Tibial nerve (tissue), 4 donors: Measurements from ENCODE around the gene ADCY4. TPM values are rescaled to one million over a fixed set of nuclear protein-coding genes. Genes with fewer than 3 reads are reported as not detected.

Source experiments
- DNase-seq, 2 donors: peaks; one replicate each; pipeline ENCODE4 v3.0.0-alpha.2; 2019; ENCODE audit warnings: low spot score in 2 of 2
- H3K27ac ChIP-seq, 4 donors: fragments of 200-600 bp; sonication (generic) in 3 of 4; one replicate each; pipeline ENCODE4 v1.5.1; 2017 to 2019; ENCODE audit warnings: mild to moderate bottlenecking in 1 of 4
- H3K27me3 ChIP-seq, 2 donors: fragments of 200-600 bp; sonication (generic) in 1 of 2; one replicate each; pipeline versions ENCODE4 v1.5.1 to v1.6.0; 2017 to 2019
- H3K36me3 ChIP-seq, 3 donors: fragments of 200-600 bp; sonication (generic); one replicate each; pipeline ENCODE4 v1.5.1; 2018 to 2019
- H3K4me1 ChIP-seq, 4 donors: fragments of 200-600 bp; sonication (generic) in 3 of 4; one replicate each; pipeline ENCODE4 v1.5.1; 2017 to 2019
- H3K4me3 ChIP-seq, 4 donors: fragments of 200-600 bp; sonication (generic) in 3 of 4; one replicate each; pipeline ENCODE4 v1.5.1; 2017 to 2019; ENCODE audit warnings: mild to moderate bottlenecking in 1 of 4, moderate library complexity in 1 of 4
- H3K9me3 ChIP-seq, 4 donors: fragments of 200-600 bp; sonication (generic) in 3 of 4; one replicate each; pipeline ENCODE4 v1.5.1; 2017 to 2019
- CTCF ChIP-seq, 5 experiments: fragments of 200-600 bp in 3 of 5; fragments of 450-650 bp in 2 of 5; sonication (generic) in 3 of 5; IDR thresholded peaks; one replicate each; pipeline ENCODE4 v1.5.1; 2016 to 2019; ENCODE audit warnings: antibody characterized with exemption in 5 of 5, mild to moderate bottlenecking in 3 of 5, moderate library complexity in 2 of 5
- EP300 ChIP-seq, 2 donors: sonication (generic); formaldehyde crosslinking; IDR thresholded peaks; one replicate each; pipeline ENCODE4 v1.6.1; 2017; ENCODE audit warnings: antibody characterized with exemption in 2 of 2, mild to moderate bottlenecking in 1 of 2
- POLR2A ChIP-seq, 2 donors: fragments of 450-650 bp; IDR thresholded peaks; one replicate each; pipeline ENCODE4 v1.6.1; 2017; ENCODE audit warnings: antibody characterized with exemption in 2 of 2, mild to moderate bottlenecking in 2 of 2, moderate library complexity in 2 of 2
- WGBS, 2 donors: methylation state at CpG; one replicate each; pipeline ENCODE4 v1.1.5; 2018; 5-methylcytosine and 5-hydroxymethylcytosine counted together
- total RNA-seq, 4 donors: library from RNA; depleted of rRNA; stranded (reverse); fragments of >200 nt; gene quantifications; one replicate each; pipeline ENCODE4 v1.1.0, GENCODE V29; 2016

The ADCY4 gene
- total RNA-seq, 4 donors from 2014 or later = 32.0 to 68.1 (median 53.2) TPM

- no peak for DNase-seq
- Histone ChIP-seq H3K27me3 (peaks cover 0 to 14% of the 10 kb centered on the region in 2 donors), H3K36me3 (no peaks in the 10 kb centered on the region), H3K9me3 (no peaks in the 10 kb centered on the region), H3K4me3 (no peak overlapping the region), H3K27ac (no peak overlapping the region), H3K4me1 (no peaks in the 10 kb centered on the region)
- WGBS, 2 donors = 11 to 27% methylated on average over 4 of the region's 4 CpGs
- no peak for TF ChIP-seq POLR2A (IDR thresholded peaks at IDR 0.05)
- TF ChIP-seq CTCF (IDR thresholded peaks at IDR 0.05) = no peak
- TF ChIP-seq EP300 (IDR thresholded peaks at IDR 0.05) = no peak
Observed at GRCh38 chr14:24351517-24351916, 16.6 kb upstream of the ADCY4 start.

GRCh38 chr14:24349742-24350141, 14.9 kb upstream of the ADCY4 start:
- Histone ChIP-seq H3K27me3 (peaks cover 0 to 20% of the 10 kb centered on the region in 2 donors), H3K27ac (no peak overlapping the region), H3K4me3 (no peak overlapping the region), H3K9me3 (no peaks in the 10 kb centered on the region), H3K4me1 (no peaks in the 10 kb centered on the region), H3K36me3 (no peaks in the 10 kb centered on the region)
- TF ChIP-seq POLR2A (IDR thresholded peaks at IDR 0.05) = no peak
- TF ChIP-seq EP300 (IDR thresholded peaks at IDR 0.05) = no peak
- TF ChIP-seq CTCF (IDR thresholded peaks at IDR 0.05) = no peak
- DNase-seq = no peak
- WGBS, 2 donors = 65 to 66% methylated on average over 5 of the region's 5 CpGs

GRCh38 chr14:24348186-24348585, 13.3 kb upstream of the ADCY4 start:
- TF ChIP-seq CTCF (IDR thresholded peaks at IDR 0.05) = no peak

GRCh38 chr14:24347134-24347533, 12.3 kb upstream of the ADCY4 start:
- TF ChIP-seq EP300 (IDR thresholded peaks at IDR 0.05) (no peak), CTCF (IDR thresholded peaks at IDR 0.05) (no peak), POLR2A (IDR thresholded peaks at IDR 0.05) (no peak)
- WGBS, 2 donors = 36 to 44% methylated on average over 1 of the region's 1 CpG
- no peak for DNase-seq

More at GRCh38 chr14:24348186-24348585, 13.3 kb upstream of the ADCY4 start:
- 82 to 95% methylated on average over 2 of the region's 2 CpGs for WGBS, 2 donors
- DNase-seq = no peak
- H3K4me3 ChIP-seq = no peak overlapping the region
- no peaks in the 10 kb centered on the region for H3K9me3 ChIP-seq
- no peaks in the 10 kb centered on the region for H3K4me1 ChIP-seq
- no peak overlapping the region for H3K27ac ChIP-seq
- no peaks in the 10 kb centered on the region for H3K36me3 ChIP-seq
- H3K27me3 ChIP-seq = peaks cover 0 to 29% of the 10 kb centered on the region in 2 donors

GRCh38 chr14:24343795-24344660, 9.2 kb upstream of the ADCY4 start:
- Histone ChIP-seq H3K27ac (no peak overlapping the region), H3K4me3 (no peak overlapping the region), H3K9me3 (no peaks in the 10 kb centered on the region), H3K27me3 (peaks cover 0 to 32% of the 10 kb centered on the region in 2 donors), H3K4me1 (peaks cover 0 to 8% (median 0%) of the 10 kb centered on the region in 4 donors), H3K36me3 (no peaks in the 10 kb centered on the region)
- WGBS, 2 donors = 76 to 77% methylated on average over 7 of the region's 7 CpGs
- no peak for DNase-seq
- TF ChIP-seq EP300 (IDR thresholded peaks at IDR 0.05) = no peak
- no peak for TF ChIP-seq POLR2A (IDR thresholded peaks at IDR 0.05)
- TF ChIP-seq CTCF (IDR thresholded peaks at IDR 0.05) = no peak

More at GRCh38 chr14:24347134-24347533, 12.3 kb upstream of the ADCY4 start:
- H3K9me3 ChIP-seq = no peaks in the 10 kb centered on the region
- no peaks in the 10 kb centered on the region for H3K4me1 ChIP-seq
- H3K27me3 ChIP-seq = peaks cover 0 to 21% of the 10 kb centered on the region in 2 donors
- H3K36me3 ChIP-seq = no peaks in the 10 kb centered on the region
- H3K4me3 ChIP-seq = no peak overlapping the region
- H3K27ac ChIP-seq = no peak overlapping the region
